ENCODE data around the gene RNASE13.

Gene RNASE13

GRCh38 chr14:21063479-21063878, 28.9 kb upstream of the RNASE13 start:
- DNase-seq, result no peak

- no peak for DNase-seq
Measured at GRCh38 chr14:21061347-21061668, 26.7 kb upstream of the RNASE13 start.

GRCh38 chr14:21060614-21061346, 26.2 kb upstream of the RNASE13 start:
- no peak for DNase-seq

- DNase-seq, result no peak
Measured at GRCh38 chr14:21059842-21060613, 25.4 kb upstream of the RNASE13 start.

- DNase-seq, result no peak
Measured at GRCh38 chr14:21058903-21059302, 24.3 kb upstream of the RNASE13 start.

- DNase-seq, result no peak
Measured at GRCh38 chr14:21057803-21058675, 23.4 kb upstream of the RNASE13 start, which contains the start of gene RNASE8. Gene RNASE8, plus strand, starts transcription at chr14:21057822. Its CDS starts 71 bp downstream, at chr14:21057893.

- no peak for DNase-seq
Measured at GRCh38 chr14:21056520-21057163, 22.0 kb upstream of the RNASE13 start.

GRCh38 chr14:21055432-21056117, 21.0 kb upstream of the RNASE13 start:
- no peak for DNase-seq

GRCh38 chr14:21054768-21055145, 20.1 kb upstream of the RNASE13 start:
- DNase-seq, result no peak

GRCh38 chr14:21054123-21054767, 19.6 kb upstream of the RNASE13 start:
- no peak for DNase-seq

- DNase-seq, result no peak
Measured at GRCh38 chr14:21053184-21054122, 18.8 kb upstream of the RNASE13 start.

GRCh38 chr14:21050597-21050996, 16.0 kb upstream of the RNASE13 start:
- DNase-seq, result no peak

GRCh38 chr14:21049271-21049673, 14.7 kb upstream of the RNASE13 start:
- no peak for DNase-seq

GRCh38 chr14:21048638-21049037, 14.0 kb upstream of the RNASE13 start:
- DNase-seq, result no peak

GRCh38 chr14:21047378-21047781, 12.8 kb upstream of the RNASE13 start:
- no peak for DNase-seq

GRCh38 chr14:21043974-21044618, 9.5 kb upstream of the RNASE13 start:
- DNase-seq, result no peak

GRCh38 chr14:21043387-21043973, 8.9 kb upstream of the RNASE13 start:
- no peak for DNase-seq

GRCh38 chr14:21042918-21043317, 8.3 kb upstream of the RNASE13 start:
- DNase-seq, result no peak

- DNase-seq, result no peak
Measured at GRCh38 chr14:21041676-21042433, 7.2 kb upstream of the RNASE13 start, which contains the start of gene RNASE7. Gene RNASE7, plus strand, starts transcription at chr14:21042362. Its CDS starts 631 bp downstream, at chr14:21042993.

Data from NCI-H2081 treated with DMSO at 0.1 percent for 48 hours (cell line).